DMS53 treated with DMSO at 0.1 percent for 48 hours (cell line): ENCODE measurements around the gene CAP1.
"Not testable (repeated sequence)": the region's sequence is repeated elsewhere in the genome, so short reads cannot be mapped to it uniquely, and the experiment has no call there.

ENCODE experiments used
- DNase-seq: peaks from one replicate; lab custom pipeline; 2025; ENCODE audit not compliant: unreplicated experiment; lab: John Stamatoyannopoulos, UW

Gene CAP1, protein sequence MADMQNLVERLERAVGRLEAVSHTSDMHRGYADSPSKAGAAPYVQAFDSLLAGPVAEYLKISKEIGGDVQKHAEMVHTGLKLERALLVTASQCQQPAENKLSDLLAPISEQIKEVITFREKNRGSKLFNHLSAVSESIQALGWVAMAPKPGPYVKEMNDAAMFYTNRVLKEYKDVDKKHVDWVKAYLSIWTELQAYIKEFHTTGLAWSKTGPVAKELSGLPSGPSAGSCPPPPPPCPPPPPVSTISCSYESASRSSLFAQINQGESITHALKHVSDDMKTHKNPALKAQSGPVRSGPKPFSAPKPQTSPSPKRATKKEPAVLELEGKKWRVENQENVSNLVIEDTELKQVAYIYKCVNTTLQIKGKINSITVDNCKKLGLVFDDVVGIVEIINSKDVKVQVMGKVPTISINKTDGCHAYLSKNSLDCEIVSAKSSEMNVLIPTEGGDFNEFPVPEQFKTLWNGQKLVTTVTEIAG

DNA sequence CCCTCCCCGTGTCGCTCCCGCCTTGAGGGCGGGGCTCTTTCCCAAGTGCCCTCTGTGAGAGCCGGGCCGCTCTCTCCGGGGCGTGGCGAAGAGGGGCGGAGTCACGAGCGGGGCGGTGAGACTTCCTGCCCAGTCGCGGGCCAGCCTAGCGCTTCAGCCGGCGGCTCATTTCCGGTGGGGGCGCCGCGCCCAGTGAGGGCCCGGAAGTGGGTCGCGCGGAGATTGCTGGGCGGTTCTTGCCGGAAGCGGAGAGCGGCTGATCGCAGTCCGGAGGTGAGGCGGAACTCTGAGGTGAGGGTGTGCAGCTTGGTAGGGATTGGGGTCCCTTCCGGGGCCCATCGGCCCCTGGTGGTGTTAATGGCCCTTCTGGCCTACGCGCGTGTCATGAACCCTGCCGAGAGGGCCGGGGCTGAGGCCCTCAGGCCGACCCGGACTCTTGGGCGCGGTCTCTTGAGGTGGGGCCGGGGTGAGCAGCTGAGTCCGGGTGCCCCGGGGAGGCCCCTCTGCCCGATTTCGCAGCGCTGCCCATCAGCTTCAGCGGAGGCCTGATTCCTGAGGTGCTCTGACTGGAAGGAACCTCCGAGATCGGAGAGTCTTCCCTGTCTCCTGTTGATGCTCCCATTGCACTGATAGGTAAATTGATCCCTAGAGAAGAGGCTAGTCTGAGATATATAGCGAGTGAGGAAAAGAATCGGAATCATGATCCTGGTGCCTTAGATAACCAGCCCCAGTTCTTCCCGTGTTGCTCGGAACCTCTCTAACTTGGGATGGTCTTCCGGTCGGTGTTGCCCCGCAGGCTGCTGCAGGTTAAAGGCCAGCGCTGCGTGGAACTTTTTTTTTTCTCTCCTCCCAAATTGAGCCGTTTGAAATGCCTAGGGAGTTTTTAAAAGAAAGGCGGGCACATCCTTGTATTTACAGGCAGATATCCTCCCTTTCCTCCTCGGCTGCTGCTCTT lies at the start of gene CAP1:
CAP1 (plus strand) TSS at position 219 of the 955 bp plus-strand sequence. CDS start 18,618 bp downstream, outside the sequence.
- DNase-seq = peak; percentile 93

DNA sequence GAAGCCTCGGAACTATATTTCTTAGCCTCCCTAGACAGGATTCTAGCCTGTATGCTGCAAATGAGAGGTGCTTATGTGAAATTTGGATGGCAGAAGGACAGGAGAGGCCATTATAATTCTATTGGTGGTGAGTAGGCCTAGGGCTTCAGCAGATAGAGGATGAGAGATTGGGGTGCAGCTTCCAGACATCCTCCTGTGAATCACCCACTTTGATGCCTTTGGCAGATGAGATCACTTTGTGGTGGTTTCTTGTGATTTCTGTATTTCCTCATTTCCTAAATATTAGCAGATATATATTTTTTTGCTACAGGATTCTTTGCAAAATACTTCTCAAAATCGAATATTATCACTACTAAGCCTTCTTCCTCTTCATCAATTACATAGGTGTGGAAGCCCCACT lies 48.3 kb upstream of the CAP1 start:
- DNase-seq = no peak

DNA sequence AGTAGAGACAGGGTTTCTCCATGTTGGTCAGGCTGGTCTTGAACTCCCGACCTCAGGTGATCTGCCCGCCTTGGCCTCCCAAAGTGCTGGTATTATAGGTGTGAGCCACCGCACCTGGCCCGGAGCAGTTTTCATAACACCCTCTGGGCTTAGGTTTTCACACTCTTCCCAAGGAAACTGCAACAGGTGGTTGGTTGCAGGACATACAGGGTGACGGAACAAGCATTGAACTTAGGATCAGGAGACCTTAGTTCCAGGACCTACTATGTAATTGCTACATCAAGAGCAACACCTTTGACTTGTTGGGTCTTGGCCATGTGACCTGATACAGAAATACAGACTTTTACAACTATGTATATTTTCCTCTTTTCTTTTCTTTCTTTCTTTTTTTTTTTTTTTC lies 47.6 kb upstream of the CAP1 start:
- DNase-seq = no peak

DNA sequence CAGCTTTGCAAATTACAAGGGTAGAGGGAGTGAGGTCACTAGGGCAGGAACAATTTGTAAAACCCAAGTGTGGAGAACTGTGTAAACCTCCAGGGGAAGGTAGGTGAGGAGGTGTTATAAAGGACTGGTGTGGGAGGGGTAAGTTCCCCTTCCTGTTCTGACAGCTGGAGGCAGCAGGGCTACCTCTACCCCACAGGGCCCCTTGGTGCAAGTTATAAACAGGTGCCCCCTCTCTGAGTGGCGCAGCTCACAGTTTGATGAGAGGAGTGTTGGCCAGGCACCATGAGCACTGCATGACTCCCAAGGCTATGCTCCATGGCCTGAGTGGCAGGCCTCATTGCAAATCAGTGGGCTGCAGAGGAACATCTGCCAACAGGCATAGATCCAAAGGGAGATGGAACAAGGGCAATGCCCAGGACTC lies 44.5 kb upstream of the CAP1 start:
- DNase-seq = no peak

DNA sequence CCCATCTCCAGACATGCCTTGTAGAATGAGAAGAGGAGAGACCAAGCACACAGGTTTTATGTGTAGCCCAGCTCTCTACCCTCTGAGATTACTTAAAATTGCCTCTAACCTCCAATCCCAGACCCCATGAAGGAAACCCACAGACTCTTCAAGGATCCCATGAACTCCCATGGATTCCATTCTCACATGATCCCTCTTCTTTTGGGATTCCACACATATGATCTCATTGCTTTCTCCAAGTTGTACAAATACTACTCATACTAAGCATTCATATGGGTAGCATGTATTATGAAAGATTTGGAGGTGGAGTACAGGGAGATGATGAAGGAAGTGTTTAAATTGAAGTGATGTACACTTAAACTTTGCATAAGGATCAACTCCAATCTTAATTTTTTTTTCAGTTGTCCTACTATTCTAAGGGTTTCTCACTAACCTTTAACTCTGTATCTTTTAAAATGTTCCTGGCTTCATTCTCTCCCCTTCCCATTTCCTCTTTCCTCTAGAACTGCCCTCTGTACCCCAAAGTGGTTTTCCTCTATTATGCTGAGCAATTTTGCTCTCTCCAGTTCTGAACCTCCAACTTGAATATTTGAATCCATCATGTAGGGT lies 44.0 kb upstream of the CAP1 start:
- no peak for DNase-seq

DNA sequence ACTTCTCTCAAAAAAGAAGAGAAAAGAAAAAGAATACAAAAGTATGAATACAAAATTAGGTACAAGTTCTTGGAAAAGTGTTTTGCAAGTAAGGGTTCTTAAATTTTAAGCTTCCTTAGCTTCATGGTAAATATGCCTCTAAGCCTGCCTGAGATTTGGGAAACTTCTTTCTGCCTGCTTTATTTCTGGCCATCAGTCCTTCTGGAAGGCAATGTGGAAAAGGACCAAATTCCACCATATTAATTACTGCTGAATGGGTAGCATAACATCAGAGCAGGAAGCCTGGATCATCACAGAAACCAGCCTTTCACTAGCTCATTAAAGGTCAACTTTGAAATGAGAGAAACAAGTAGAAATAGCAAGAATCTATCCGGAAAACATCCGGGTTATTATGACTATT lies 39.1 kb upstream of the CAP1 start:
- DNase-seq = no peak

DNA sequence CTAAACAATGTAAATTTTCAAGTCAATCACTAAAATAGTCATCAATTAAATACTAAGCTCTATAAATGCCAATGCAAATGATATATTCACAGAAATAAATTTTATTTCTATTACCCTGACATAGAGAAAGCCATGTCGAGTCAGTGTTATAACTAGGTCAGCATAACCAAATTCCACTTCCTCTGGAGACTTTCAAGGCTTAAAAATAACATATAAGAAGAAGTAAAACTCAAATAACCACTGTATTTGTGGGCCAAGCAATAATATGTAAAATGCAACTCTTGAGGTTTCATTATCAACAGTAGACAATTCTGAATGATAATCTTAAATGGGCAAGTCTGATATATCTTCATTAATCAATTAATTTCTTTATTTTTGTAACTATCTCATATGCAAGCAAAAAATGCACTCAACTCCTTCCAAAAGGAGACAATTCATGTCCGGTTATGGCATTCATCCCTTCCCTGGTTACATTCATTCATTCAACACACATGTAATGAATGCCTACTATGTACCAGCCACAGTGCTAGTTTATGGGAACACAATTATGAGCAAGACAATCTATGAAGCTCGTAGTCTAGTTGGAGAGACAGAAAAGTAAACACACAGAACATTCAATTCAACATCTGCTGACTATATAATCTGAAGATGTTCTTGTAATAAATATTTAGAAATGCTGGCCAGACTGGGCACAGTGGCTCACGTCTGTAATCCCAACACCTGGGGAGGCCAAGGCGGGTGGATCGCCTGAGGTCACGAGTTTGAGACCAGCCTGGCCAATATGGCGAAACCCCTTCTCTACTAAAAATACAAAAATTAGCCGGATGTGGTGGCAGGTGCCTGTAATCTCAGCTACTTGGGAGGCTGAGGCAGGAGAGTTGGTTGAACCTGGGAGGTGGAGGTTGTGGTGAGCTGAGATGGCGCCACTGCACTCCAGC lies 37.1 kb upstream of the CAP1 start:
- DNase-seq = no peak

DNA sequence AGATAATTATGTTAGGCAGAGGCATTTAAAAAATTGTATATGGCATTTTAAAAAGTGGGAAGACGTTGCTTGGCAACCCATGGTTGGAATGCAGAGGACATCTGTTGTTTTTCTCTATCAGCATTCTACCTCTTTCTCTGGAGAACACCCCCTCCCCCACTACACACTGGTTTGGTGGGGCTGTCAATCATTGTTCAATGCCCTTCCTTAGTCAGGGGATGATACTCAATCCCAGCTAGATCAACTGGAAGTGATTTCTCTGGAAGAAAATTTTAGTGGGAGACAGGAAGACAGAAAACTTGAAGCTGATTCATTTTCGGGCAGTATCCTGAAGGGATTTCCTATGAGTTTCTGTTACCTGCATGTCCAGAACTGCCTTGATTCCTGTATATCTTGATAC lies 35.7 kb upstream of the CAP1 start:
- no peak for DNase-seq

DNA sequence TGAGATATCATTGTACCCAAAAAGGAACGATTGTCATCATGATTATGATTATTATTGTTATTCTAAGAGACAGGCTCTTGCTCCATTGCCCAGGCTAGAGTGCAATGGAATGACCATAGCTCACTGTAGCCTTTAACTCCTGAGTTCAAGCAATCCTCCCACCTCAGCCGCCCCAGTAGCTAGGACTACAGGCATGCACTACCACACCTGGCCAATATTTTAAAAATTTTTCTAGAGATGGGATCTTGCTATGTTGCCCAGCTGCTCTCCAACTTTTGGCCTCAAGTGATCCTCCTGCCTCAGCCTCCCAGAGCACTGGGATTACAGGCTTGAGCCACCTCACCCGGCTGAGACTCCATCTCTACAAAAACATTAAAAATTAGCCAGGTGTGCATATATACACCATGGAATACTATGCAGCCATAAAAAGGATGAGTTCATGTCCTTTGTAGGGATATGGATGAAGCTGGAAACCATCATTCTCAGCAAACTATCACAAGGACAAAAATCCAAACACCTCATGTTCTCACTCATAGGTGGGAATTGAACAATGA lies 33.0 kb upstream of the CAP1 start:
- not testable (repeated sequence) for DNase-seq

DNA sequence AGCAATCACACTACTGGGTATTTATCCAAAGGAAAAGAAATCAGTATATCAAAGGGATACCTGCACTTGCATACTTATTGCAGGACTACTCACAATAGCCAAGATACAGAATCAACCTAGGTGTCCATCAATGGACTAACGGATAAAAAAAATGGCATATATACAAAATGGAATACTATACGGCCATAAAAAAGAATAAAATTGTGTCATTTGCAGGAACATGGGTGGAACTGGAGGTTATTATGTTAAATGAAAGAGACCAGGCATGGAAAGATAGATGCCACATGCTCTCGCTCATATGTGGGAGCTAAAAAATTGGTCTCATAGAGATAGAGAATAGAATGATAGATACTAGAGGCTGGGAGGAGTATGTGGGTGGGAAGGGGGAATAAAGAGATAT lies 29.3 kb upstream of the CAP1 start:
- no peak for DNase-seq

DNA sequence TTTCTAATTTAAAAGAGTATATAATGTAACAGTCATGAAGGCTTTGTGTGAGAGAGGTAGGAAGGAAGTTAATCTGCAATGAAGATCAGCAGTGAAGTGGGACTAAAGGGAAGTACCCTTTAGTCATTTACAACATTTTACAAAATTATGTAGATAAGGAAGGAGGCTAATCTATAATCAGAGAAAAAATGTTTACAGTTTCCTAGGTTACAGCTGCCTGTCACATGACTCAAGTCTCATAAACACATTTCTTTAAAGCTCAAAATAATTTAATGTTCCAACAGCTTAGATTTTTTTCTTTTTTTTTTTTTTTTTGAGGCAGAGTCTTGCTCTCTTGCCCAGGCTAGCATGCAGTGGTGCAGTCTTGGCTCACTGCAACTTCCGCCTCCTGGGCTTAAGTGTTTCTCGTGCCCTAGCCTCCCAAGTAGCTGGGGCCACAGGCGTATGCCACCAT lies 26.2 kb upstream of the CAP1 start:
- DNase-seq = no peak

DNA sequence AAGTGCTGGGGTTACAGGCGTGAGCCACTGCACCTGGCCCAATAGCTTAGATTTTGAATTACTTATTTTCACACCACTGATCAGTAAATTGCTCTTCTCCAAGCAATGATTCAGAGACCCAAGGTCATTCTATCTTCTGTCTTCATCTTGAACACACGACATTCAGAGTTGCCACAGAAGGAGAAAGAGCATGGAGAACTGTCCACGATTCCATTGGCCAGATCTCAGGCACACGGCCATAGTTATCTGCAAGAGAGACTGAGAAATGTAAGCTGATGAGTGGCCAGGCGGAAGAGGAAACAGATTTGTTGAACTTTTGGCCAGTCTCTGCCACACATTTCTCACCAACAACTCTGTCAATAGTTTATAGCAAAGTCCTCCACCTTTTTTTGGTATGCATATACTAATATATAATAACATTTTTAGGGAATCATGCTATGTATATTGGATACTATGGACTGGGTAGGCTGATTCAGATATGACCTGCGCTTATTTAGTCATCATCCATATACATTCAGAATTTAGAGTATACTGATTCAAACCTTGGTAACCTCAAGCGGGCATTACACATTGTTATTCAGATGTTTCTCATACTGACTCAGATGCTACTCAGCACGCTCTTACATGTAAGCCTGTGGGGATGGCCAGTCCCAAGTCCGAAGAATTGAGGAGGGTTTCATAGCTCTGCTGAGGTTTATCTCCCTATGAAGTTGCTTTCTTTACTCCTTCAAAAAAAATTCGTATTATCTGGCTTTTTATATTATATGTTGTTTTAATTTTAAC lies 25.5 kb upstream of the CAP1 start:
- no peak for DNase-seq

DNA sequence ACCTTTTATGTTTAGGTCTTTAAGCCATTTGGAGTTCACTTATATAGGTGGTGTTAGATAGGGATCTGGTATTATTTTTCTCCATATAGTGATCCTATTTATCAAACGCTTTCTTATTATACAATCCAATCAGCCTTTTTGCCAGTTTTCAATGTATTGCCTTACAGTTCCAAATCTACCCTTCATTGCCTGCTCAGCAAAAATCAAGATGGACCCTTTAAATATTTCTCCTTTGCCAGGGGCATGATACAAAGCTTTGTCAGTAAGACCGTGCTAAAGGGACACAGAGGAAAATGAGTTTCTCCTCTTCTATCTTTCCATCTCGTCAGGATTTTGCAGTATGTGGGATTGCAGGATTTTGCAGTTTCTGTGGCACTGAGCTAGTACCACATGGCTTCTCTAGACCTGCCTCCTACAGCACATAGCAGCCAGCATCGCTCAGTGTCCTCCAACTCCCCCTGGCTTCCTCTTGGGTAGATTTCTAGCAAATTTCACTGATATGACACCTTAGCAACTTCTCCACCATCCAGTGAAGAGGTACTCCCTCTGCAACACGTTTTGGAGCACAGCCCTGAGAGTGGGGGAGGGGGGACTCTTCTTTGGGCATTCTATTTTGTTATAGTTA lies 22.5 kb upstream of the CAP1 start:
- DNase-seq = no peak

DNA sequence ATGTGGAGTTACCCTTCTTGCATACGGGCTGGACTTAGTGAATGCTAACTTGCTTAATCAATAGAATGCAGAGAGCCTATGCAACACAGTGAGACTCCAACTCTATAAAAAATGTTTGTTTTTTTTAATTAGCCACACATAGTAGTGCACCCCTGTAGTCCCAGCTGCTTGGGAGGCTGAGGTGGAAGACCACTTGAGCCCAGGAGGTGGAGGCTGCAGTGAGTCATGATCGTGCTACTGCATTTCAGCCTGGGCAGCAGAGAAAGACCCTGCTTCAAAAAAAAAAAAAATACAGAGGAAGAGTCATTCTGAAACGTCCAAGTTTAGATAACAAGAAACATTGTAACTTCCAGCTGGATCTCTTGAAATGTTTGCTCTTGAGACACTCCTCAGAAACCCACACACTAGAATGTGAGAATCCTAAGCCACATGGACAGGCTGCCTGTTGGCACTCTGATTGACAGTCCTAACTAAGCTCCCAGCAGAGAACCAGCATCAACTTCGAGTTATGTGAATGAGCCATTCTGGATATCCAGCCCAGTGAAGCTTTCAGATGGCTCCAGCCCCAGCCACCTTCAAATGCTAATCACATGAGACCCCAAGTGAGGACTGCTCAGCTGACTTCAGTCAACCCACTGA lies 20.0 kb upstream of the CAP1 start:
- no peak for DNase-seq

DNA sequence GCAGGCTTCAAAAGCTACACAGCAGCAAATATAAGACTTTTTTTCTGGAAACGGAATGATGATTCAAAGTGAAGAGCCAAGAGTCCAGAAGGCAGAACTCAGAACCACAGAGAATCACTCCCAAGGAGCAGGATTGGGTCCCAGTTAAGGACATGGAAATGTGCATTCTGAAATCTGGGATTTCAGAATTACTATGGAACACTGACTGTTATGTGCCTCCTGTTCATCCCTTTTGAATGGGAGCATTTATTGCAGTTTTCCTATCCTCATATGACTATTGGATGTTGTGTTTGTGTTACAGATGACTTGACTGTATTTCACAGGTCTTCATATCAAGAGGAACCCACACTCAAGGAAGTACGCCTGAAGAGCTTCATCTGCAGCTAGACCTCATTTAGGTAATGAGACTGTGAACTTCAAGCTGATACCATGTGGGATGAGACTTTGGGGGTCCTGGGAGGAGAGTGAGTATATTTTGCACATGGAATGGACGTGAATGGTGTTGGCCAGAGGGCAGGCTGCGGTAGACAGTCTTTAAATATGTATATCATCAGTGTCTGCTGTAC lies 17.1 kb upstream of the CAP1 start:
- no peak for DNase-seq

DNA sequence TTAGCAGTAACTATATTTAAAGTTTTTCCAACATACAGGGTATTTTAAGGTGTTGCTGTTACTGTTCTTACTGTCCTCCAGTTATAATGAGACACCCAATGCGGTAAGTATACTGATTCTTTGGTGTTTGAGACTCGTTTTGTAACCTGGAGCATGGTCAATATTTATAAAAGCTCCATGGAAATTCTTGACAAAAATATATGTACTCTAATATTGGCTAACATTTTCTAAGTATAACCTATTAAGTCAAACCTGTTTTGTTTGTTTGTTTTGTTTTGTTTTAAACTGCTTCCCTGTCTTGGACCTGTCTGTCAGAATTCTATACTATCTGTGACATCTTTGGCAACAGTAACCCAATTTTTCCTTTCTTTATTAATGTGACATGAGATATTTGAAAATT lies 15.9 kb upstream of the CAP1 start:
- no peak for DNase-seq

DNA sequence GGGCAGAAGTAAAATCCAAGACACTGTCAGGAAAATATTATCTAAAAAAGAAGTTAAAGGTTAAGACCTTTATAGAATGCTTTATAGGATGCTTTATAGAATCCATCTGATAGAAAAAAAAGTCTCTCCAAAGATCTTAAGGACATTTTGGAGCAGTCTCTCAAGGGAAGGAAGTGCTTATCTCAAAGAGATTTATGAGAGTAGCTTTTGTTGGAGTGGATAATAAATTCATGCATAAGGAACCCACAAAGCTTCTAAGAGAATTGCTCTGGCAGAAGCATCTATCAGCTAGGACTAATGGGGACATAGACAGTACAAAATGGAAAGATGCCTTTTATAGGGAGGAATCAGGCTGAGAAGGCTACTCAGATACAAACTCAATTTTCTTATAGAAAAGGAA lies 12.9 kb upstream of the CAP1 start:
- no peak for DNase-seq

DNA sequence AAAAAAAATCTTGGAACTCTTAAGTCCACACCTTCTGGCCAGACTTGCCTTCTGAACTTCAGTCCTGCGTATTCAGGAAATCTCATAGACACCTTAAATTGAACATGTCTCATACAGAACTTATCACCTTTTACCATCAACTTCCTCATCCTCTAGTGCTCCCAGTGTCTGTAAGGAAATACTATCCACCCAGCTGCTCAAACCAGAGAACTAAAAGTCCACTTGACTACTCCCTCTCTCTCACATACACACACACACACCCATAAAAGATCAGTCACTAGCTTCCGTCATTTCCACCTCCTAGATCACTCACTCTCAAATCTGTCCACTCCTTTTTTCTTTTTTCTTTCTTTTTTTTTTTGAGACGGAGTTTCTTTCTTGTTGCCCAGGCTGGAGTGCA lies 10.9 kb upstream of the CAP1 start:
- no peak for DNase-seq
